ENCODE data around the gene RNF113B.

RNF113B gene

DNA sequence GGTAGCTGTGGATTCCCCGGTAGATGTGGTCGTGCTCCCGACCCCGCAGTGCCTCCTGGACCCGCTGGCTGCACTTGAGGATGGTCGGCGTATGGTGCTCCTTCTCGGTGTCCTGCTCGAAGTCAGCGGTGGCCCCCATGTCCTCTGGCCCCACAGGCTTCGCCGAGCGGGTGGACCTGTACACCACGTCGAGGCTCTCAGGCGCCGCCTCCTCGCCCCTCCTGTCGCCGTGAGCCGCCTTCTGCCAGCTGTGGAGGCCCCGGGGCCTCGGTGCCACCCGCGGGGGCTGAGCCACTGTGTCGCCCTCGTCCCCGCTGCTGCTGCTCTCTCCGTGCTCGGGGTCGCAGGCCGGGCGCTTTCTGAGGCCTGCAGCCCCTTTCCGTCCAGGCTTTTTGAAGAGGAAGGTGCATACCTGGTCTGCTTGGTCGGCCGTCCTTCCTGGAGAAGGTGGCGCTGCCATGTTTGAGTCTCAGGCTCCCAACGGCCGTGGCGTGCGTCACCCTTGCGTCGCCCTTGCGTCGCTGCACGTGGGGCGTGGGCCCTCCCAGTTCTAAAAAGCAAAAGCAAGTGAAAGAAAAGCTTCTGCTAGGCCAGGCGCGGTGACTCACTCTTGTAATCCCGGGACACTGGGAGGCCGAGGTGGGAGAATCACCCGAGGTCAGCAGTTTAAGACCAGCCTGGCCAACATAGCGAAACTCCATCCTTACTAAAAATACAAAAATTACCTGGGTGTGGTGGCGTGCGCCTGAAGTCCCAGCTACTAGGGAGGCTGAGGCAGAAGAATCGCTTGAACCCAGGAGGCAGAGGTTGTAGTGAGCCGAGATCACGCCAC lies at the start of gene RNF113B:
RNF113B (minus strand) TSS at position 493 of the 832 bp plus-strand sequence; CDS start at position 460, 33 bp downstream.
- no peak for DNase-seq (ENCODE audit: low read depth)

DNA sequence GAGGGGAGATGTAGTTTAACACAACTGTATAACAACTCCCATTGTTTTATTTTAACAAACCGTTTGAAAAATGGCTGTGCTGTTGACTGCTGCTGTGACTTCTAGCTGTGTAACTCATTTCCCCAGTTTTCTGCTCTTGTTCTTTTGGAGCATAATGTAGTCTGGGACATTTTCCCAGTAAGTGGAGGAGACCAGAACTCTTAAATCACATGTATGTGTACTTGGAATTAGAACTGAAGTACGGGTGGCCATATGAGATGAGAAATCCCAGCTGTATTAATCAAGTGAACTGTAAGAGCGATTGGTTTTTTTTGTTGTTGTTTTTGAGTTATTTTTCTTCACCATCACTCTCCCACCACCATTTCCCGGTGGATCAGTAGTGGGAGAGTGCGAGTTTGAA lies 49.4 kb upstream of the RNF113B start:
- DNase-seq (ENCODE audit: low read depth), result no peak

DNA sequence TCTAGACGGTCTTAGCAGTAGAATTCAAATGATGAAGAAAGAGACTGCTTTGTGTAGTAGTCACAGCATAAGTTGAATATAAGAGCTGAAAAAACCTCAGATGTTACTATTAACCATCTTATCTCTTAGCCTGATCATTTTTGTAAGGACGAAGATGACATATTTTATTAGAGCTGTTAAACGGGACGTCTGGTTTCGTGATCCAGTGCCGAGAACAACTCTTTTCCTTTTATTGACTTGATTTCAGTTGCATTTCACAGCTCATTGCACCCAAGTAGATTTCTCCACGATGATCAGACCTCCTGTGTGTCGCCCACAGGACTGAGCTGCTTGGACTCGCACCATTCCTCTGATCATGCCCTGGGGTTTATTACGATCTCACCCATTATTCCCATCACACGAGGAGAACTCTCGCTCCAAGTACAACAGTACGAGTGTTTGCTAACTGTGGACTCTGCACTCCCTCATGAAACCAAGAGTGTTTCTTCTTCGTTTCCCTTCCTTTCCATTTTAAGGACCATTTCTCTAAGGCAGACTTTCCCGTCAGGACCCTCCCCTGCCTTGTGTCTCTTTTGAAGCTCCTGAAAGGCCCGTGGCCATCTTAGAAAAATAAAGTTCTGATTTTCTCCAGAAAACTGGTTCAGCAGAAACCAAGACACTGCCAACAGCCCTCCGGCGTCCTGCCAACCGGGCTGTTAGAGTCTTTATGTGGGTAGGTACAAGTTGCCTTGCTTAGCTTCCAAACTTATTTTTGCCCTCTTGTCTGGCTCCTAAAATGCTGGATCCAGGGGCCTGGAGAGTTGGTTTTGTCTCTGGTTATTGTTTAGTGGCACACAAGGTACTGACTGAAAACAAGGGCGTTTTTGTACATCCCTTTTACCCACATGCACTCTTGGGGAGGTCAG lies 48.2 kb upstream of the RNF113B start:
- DNase-seq (ENCODE audit: low read depth), result no peak

DNA sequence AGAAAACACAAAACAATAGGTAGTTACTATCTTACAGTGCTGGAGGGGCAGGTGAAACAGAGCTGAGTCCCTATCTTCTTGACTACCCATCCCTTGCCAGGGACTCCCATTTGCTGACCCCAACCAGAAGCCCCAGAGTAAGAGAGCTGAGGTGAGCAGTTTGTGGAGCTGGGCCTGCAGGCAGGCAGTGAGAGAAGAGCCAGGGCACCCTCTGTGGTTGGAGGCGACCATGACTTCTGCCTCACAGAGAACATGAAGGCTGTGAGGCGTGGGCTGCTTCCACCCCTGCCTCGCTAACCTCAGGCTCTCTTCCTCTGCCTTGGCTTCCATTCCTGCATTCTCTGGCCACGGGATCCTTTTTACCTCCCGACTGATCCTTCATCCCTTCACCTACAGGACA lies 47.5 kb upstream of the RNF113B start:
- DNase-seq (ENCODE audit: low read depth), result no peak

DNA sequence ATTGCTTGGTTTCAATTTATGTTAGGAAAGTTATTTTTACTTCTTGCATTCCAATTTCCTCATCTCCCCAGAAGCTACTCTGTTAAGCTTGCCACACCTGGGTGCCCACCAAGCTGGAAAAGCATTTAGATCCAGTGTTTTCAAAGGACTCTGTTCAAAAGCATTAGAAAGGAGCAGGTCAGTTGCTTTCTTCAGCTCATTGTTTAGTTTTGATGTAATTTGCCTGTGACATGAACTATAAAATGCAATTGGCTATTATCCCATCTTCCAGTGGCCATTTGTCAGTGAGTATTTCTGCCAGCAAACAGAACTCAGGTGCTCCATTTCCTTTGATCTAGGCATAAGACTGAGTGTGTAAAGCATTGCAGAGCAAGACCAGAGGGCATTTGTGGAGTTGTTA lies 46.7 kb upstream of the RNF113B start:
- no peak for DNase-seq (ENCODE audit: low read depth)

GRCh38 chr13:98222816-98223215 lies 45.7 kb upstream of the RNF113B start:
- DNase-seq (ENCODE audit: low read depth), result no peak

DNA sequence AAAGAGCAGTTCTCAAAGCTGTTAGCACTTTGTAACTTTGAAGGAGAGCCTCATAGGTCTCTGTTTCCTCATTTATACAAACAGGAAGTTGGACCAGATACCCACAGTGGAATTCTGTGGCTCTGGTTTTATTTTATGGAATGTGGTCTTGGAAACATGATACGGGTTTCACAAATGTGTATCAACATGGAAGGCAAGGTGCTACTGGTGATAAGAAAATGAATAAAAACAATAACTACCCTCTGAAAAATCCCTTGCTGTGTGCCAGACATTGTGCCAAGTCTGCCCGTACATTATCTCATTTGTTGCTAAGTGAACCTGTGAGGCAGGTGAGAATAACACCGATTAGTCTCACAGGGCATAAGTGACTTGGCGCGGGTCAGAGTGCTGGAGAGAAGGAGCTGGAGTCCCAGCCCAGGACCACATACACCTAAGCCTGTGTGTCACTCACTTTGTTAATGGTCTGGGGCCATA lies 45.0 kb upstream of the RNF113B start:
- no peak for DNase-seq (ENCODE audit: low read depth)

GRCh38 chr13:98221234-98221633 lies 44.2 kb upstream of the RNF113B start:
- DNase-seq (ENCODE audit: low read depth), result no peak

GRCh38 chr13:98220271-98220791 lies 43.3 kb upstream of the RNF113B start:
- no peak for DNase-seq (ENCODE audit: low read depth)

DNA sequence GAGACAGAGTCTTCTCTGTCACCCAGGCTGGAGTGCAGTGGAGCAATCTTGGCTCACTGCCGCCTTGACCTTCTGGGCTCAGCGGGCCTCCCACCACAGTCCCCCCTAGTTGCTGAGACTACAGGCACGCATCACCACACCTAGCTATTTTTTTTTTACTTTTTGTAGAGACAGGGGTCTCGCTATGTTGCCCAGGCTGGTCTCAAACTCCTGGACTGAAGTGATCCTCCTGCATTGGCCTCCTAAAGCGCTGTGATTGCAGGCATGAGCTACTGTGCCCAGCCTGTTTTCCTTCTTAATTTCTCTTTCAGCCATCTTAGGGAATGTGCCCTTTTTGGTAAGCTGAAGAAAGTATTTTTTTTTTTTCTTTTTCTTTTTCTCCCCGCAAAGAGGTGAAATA lies 42.6 kb upstream of the RNF113B start:
- no peak for DNase-seq (ENCODE audit: low read depth)

DNA sequence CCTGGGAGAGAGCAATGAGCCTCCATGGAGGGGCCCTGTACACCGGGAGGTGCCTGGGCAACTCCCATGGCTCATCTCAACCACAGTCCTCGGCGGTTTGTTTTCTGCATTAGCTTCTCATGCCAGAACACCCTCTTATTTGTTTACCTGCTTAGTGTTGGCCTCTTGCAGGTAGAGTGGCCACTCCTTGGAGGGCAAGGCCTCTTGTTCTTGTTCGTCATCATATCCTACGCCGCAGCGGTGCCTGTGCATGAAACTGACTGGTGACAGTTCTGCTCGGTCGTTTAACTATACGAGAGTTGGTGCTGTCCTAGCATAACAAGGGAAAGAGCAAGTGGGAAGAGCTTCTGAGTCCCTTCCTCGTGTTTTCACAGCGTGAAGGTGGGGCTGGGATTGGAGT lies 40.5 kb upstream of the RNF113B start:
- DNase-seq (ENCODE audit: low read depth), result no peak

DNA sequence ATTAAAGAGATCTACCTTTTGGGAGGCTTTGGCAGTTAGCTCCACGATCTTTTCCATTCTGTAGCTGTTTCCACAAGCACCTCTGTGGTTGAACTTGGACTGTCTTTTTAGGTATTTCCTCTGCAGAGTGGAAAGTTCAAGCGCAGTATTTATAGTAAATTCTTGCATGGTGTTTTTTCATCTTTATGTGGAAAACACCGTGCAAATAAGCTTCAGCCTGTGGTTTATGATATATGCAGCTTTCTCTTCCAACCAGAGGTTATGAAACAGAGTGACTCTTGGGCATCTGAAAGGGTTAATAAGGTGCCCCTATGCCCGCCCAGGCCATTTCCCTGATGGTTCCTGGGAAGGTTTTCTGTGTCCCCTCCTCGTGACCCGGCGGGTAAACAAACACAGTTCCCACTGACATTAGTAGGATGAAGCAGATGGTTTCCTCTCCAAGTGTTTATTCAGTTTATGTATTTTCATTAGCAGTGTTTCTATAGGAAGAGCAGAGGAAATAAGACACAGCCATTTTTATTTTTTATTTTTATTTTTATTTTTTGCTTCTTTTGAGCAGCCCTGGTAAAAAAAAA lies 39.7 kb upstream of the RNF113B start:
- no peak for DNase-seq (ENCODE audit: low read depth)

GRCh38 chr13:98216135-98216565 lies 39.1 kb upstream of the RNF113B start:
- no peak for DNase-seq (ENCODE audit: low read depth)

DNA sequence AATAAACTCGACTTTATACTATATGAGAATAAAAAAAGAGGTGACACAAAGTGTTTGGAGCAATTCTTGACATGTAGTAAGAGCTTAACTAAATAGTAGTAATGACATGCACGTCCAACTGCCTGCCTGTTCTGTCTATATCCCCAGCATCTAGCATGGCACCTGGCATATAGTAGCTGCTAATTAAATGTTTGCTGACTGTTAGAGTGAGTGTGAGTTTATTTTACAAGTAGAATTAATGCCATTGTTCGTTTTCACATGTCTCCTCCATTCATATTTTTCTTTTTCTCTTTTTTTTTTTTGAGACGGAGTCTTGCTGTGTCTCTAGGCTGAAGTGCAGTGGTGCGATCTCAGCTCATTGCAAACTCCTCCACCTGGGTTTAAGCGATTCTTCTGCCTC lies 38.4 kb upstream of the RNF113B start:
- no peak for DNase-seq (ENCODE audit: low read depth)

DNA sequence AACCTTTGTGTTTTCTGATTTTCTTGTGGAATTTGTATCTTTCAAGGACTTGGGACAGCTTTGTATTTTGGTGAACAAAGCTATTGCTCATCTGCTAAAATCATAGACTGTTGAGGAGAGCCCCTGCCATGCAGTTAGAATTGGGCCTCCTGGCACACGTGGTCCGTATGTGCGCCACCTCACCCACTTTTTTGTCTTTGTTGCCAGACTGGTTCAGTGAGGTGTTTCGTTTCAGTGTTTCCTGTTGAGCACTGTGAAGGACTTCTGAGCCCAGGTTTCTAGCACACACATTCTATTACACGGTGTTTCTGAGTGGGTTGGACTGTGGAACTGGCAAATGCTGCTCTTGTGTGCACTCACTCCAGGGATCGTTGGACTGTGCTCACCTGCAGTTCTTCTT lies 37.6 kb upstream of the RNF113B start:
- DNase-seq (ENCODE audit: low read depth), result no peak

GRCh38 chr13:98214008-98214643 lies 37.1 kb upstream of the RNF113B start:
- no peak for DNase-seq (ENCODE audit: low read depth)

DNA sequence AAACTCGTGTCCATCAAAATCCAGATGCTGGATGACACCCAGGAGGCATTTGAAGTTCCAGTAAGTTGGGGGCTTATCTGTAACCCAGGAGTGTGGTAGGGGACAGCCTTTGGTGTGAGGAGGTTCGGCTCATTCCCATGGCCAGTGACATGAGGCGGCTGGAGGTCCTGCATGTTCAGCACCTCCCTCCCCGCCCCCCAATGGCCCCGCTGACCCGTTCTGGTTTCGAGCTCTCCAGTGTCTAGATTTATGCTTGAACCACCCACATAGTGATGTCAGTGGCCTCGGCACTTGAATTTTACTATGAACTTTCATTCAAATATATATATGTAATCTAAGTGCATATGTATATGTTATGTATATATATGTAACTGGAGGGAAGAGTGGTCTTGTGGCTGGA lies 36.3 kb upstream of the RNF113B start:
- DNase-seq (ENCODE audit: low read depth), result no peak

DNA sequence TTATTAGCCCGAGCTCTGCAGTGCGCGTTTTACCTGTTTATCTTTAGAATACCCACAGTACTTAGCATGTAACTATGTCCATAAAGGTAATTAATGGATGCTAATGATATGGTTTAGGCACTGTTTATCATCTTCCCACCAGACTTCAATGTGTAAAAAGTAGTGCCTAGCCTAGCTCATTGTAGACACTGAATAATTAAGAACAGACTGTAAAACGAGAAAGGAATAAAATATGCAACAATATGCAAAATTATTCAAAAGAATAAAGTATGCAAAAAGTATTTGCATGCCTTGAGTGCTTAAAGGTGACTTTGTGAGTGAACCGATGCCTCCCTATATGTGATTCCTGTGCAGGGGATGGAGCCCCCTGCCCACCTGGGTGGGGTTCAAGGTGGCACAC lies 35.7 kb upstream of the RNF113B start:
- no peak for DNase-seq (ENCODE audit: low read depth)

- DNase-seq (ENCODE audit: low read depth), result no peak
Measured at GRCh38 chr13:98208606-98209005, 31.5 kb upstream of the RNF113B start.

DNA sequence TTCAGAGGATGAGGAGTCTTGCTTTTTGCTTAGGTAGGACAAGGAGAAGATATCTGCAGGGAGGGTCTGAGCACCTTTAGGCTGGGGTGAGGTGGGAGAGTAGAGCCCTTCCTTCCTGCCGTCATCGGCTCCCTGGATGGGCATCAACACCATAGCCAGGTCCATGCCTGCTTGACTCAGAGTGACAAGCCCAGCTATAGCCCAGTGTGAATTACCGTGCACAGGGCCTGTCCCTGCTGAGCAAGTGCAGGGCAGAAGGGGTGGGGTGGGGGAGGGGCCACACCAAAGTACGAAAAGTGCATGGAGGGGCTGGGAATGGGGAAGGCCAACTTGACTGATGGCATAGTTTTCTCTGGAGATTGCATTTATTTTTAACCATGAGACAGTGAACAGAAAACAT lies 30.3 kb upstream of the RNF113B start:
- no peak for DNase-seq (ENCODE audit: low read depth)

DNA sequence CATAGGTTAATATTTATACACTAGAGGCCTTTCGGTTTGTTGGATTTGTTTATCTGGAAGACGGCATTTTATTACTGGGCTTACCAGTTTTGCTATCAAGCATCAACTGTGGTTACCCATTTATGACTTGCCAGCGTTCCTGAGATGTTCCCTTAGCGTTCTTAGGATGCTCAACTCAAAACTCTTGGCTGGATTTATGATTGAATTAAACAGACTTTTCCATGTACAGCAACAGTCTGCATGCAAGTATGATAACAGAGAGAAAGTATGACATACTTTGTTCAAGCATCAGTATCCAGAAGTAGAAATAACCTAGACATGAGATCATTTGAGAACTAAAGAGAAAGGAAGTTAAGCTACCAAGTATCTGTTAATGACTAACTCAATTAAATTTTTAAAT lies 29.9 kb upstream of the RNF113B start:
- no peak for DNase-seq (ENCODE audit: low read depth)

- no peak for DNase-seq (ENCODE audit: low read depth)
Measured at GRCh38 chr13:98204546-98204945, 27.5 kb upstream of the RNF113B start.

All from T-helper 22 cell (primary cell).